Activated CD4-positive, alpha-beta T cell treated with anti-CD3 and anti-CD28 coated beads, Interleukin-2, amount 50 U/mL, for 48 hours (primary cell): ENCODE results near the gene MIB2.

Experiments
- DNase-seq, 2 experiments: peaks; one replicate each; pipeline ENCODE4 v3.0.0-alpha.2; 2020

Gene MIB2

DNA sequence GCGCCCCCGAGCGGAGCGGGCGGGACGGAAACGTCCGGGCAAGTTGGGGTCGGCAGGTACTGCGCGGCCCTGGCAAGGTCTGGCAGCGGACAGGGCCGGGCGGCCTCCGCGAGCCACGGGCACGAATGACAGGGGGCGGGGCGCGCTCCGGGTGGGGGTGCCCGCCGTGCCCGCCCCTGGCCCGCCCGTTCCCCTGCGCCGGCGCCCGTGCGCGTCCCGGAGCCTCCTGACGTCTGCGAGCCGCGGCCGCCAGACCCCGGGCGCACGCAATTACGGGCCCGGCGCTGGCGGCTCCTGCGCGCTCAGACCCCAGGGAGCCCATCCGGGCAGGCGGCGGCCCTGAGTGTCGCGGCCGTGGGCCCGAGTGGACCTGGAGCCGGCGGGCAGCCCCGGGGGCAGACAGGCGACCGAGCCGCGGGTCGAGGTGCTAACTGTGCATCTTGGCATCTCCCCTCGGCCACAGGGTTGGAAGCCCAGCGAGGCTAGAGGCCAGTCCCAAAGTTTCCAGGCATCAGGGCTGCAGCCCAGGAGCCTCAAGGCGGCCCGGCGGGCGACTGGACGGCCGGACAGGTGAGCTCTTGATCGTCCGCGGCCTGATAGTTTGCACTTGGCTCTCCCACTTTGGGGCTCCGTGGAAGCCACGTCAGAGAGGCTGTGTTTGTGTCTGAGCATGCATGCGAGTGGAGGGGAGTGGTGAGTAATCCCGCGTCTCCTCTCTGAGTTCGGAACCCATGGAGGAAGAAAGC is 918 bp downstream of the MIB2 start:
- DNase-seq = peak; percentile 47 to 50

GRCh38 chr1:1616838-1617237 is 1.5 kb downstream of the MIB2 start:
- no peak for DNase-seq

GRCh38 chr1:1617516-1617915 is 2.2 kb downstream of the MIB2 start:
- no peak for DNase-seq

DNA sequence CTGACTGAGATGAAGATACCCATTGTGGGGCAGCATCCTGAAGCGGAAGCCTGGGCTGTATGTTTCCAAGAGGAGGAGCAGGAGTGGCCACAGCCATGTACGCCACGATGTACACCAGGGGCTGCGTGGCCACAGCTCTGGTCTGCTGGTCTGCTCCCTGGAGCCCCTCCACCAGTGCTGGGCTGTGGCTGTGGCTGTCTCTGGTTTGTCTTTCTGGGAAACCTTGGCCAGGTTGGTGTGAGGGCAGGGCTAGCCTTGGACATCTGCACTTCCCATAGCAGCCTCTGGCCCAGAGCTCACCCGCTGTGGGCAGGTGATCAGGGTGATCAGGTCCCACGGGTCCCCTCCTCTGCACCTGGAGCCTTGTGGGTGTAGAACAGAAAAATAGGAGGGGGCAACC is 2.6 kb downstream of the MIB2 start:
- no peak for DNase-seq

GRCh38 chr1:1618396-1619068 is 3.2 kb downstream of the MIB2 start:
- no peak for DNase-seq

DNA sequence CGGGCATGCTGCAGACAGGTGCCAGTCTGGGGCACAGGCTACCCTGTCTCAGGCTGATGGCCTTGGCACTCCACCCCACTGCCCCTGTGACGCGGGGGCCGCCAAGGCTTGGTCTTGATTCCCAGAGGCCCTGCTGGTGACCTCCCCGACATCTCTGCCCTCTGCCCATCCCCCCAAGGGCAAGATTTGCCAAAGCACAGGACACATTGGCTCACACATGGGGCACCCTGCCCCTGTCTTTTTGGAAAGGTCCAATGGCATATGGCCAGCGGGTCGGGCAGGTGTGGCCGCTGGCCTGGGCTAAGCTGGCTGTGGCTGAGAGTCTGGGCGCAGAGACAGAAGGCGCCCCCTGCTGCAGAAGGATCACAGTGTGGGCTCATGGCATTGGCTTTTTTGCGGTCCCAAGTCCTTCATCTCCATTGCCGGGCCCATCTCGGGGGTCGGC is 4.6 kb downstream of the MIB2 start:
- DNase-seq = no peak

DNA sequence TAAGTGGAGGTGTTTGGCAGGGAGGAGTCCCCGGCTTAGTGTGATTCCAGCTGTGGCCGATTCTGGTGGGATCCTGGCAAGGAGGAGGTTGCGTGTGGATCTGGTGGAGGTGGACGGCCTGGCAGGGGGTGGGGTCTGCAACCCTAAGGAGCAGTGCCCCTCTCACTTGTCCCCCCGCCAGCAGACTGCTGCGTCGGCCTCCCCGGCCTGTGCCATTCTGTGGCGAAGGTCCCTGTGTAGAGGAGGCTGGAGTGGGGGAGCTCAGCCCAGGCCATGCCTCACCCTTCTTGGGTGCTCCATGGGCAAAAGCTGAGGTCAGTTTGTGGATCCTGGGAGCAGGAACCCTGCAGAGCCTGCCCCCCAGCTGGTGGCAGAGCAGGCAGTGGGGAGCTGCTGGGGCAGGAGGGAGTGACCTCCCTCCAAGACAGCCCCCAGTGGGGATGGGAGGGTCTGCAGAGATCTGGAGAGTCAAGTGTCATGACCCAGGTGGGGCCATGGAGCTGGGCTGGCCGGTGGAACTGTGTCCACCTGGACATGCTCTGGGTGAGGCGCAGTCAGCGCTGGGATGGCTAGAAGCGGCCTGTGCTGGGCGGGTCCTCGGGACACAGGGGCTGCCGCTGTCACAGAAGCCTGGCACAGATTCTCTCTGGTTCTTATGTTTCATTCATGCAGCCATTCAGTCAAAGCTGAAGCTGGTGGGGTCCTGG is 5.3 kb downstream of the MIB2 start:
- no peak for DNase-seq

DNA sequence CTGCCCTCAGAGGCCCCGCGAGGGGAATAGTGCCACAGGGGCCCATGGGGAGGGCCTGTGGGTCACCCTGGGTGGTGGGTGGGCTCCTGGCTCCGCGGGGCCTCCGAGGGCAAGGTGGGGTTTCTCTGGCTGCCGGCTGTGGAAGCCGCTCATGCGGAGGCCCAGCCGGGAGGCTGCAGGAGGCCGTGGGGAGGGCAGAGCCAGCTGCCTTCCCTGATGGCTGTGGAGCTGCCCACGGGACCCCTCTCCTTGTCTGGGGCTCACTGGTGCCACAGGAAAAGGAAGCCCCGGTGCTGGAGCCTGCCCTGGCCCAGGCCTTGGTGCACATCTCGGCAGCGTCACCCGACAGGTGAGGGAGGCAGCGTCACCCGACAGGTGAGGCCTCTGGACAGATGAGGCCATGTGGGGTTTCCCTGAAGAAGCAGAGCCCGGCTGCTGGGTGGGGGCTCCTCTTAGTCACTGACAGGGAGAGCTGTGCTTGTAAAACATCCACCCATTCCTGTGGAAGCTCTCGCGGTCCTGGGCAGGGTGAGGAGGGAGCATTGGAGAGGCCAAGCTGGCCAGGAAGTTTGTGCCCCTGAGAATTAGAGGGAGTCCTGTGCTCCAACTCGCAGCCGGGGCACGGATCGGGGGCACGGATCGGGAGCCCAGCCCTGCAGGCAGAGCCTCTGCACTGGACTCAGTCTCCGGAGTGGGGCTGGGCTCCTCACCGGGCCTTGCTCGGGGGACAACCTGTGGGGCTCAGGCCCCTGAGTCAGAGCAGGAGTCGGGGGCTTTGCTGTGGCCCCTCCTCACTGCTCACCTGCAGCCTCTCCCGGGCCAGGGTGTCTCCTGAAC is 6.1 kb downstream of the MIB2 start:
- DNase-seq = no peak

- no peak for DNase-seq
These were observed 6.9 kb downstream of the MIB2 start for GRCh38 chr1:1622010-1622787.

DNA sequence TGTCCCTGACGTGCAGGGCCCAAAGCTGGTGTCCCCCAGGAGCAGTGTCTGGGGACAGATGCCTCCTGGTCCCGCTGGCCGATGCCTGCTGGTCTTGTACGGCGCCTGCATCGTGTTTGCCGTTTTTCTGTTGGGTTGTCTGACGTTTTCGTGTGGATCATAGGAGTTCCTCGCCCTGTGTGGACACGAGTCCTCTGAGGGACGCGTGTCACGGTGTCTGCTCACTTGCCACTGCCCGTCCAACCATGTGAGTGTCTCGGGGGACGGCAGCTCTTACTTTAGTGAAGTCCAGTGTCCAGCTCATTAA is 7.4 kb downstream of the MIB2 start:
- no peak for DNase-seq

DNA sequence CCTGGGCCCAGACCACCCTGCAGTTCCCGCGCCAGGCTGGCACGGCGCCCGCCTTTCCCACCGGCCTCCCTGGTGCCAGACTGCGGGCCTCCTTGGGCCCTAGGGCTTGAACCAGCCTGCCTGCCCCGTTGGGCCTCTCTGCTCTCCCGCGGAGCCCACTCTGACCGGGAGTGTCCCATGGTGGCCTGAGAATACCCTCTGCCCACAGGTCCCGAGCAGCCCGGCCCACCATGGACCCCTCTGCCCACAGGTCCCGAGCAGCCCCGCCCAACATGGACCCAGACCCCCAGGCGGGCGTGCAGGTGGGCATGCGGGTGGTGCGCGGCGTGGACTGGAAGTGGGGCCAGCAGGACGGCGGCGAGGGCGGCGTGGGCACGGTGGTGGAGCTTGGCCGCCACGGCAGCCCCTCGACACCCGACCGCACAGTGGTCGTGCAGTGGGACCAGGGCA is 7.9 kb downstream of the MIB2 start:
- DNase-seq = no peak

- no peak for DNase-seq
These were observed 8.5 kb downstream of the MIB2 start for GRCh38 chr1:1623631-1624442.

DNA sequence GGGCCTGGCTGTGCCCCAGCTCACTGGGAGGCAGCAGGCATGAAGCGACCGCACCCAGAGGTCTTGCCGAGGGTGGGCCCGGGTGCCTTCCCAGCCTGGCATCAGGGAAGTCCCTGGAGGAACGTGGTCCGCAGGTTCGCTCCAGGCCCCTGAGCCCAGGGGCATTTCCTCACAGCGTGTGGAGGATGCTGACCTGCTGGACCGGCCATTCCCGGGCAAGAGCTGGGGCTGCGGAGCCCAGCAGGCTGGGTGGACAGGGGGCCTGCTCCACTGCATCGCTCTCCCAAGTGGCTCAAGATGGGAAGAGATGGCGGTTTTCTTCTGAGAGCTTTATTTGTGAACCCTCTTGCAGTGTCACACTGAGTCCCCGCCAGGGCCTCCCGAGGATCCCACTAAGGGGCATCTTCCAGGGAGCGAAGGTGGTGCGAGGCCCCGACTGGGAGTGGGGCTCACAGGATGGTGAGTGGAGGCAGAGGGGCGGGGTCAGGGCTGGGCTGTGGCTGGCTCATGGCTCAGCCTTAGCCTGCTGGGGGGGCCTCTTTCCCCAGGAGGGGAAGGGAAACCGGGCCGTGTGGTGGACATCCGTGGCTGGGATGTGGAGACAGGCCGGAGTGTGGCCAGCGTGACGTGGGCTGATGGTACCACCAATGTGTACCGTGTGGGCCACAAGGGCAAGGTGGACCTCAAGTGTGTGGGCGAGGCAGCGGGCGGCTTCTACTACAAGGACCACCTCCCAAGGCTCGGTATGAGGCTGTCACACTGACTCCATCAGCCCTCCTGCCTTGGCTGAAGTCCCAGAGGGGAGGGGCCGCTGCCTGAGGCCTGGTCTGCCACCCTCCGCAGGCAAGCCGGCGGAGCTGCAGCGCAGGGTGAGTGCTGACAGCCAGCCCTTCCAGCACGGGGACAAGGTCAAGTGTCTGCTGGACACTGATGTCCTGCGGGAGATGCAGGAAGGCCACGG is 9.4 kb downstream of the MIB2 start:
- DNase-seq = no peak

DNA sequence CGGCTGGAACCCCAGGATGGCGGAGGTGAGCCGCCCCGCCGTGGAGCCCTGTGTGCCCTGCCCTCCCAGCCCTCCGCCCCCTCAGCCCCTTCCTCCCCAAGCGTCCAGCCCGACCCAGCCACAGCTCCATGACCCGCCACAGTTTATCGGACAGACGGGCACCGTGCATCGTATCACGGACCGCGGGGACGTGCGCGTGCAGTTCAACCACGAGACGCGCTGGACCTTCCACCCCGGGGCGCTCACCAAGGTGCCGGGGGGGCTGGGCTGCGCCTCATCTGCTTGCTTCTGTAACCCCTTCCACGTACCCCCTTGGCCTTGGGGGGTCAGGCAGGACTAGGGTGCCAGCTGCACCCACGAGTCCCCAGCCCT is 10.1 kb downstream of the MIB2 start:
- no peak for DNase-seq

- no peak for DNase-seq
These were observed 10.5 kb downstream of the MIB2 start for GRCh38 chr1:1625824-1626206.

DNA sequence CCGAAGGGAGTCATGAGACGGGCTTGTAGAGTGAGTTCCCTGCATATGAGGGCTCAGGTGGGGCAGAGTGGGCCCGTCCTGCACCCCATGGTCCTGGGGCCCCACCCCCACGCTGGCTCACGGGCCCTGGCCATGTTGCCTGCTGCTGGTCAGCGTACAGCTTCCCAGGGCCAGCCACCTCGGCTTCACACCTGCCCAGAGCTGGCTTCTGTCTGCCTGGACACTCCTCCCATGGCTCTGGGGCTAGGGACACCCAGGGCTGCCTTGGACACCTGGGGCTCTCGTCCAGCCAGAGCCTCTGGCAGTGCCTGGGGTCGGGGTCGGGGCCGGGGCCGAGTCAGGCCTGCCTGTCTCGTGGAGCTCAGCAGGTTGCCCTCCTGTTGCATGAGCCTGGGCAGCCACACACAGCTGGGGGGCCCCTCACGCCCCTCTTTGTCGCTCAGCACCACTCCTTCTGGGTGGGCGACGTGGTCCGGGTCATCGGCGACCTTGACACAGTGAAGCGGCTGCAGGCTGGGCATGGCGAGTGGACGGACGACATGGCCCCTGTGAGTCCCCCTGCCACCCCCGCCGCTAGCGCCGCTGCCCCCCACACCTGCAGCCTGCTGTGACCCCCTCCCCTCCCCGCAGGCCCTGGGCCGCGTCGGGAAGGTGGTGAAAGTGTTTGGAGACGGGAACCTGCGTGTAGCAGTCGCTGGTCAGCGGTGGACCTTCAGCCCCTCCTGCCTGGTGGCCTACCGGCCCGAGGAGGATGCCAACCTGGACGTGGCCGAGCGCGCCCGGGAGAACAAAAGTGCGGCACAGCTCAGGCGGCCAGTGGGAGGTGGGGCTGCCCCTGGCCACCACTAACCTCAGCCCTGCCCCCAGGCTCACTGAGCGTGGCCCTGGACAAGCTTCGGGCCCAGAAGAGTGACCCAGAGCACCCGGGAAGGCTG is 11.2 kb downstream of the MIB2 start:
- DNase-seq = no peak

DNA sequence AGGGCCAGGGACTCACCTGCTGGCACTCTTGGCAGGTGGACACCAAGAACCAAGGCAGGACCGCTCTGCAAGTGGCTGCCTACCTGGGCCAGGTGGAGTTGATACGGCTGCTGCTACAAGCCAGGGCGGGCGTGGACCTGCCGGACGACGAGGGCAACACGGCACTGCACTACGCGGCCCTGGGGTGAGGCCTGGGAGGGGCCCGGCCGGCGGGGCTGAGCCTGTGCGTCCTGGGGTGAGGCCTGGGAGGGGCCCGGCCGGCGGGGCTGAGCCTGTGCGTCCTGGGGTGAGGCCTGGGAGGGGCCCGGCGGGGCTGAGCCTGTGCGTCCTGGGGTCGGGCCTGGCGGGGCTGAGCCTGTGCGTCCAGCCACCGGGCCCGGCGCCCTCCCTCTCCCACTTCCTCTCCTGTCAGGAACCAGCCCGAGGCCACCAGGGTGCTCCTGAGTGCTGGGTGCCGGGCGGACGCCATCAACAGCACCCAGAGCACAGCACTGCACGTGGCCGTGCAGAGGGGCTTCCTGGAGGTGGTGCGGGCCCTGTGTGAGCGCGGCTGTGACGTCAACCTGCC is 12.0 kb downstream of the MIB2 start:
- no peak for DNase-seq

DNA sequence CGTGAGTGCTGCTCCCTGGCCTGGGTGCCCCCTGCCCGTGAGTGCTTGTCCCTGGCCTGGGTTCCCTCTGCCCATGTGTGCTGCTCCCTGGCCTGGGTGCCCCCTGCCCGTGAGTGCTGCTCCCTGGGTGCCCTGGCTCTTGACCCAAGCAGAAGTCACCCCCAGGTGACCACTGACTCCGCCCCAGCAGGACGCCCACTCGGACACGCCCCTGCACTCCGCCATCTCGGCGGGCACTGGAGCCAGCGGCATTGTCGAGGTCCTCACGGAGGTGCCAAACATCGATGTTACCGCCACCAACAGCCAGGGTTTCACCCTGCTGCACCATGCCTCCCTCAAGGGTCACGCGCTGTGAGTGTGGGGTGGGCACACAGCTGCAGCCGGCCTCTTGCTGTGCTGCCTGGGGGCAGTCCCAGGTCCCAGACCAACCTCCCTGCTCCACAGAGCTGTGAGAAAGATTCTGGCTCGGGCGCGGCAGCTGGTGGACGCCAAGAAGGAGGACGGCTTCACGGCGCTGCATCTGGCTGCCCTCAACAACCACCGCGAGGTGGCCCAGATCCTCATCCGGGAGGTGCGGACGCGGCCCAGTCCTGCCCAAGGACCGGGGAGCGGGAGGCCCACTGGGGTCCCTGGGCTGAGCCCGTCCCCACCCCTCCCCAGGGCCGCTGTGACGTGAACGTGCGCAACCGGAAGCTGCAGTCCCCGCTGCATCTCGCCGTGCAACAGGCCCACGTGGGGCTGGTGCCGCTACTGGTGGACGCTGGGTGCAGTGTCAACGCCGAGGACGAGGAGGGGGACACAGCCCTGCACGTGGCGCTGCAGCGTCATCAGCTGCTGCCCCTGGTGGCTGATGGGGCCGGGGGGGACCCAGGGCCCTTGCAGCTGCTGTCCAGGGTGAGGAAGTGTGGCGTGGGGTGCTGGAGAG is 12.8 kb downstream of the MIB2 start:
- DNase-seq = no peak
